Lung (tissue), 12 donors: ENCODE data around the gene OR10G7. TPM values are rescaled to one million over a fixed set of nuclear protein-coding genes. Genes with fewer than 3 reads are reported as not detected.

Source experiments
- ATAC-seq: fragments of 200-7000 bp; cut with Tn5 transposase; one replicate; pipeline ENCODE4 v1.9.1; 2020; ENCODE audit warnings: moderate number of reproducible peaks; ENCODE audit not compliant: insufficient read depth, low FRiP score
- DNase-seq, 3 donors: peaks; one replicate each; pipeline ENCODE4 v3.0.0-alpha.2; 2013 to 2017
- H3K27ac ChIP-seq, 2 donors: one replicate each; pipeline ENCODE4 v1.5.1; 2013; ENCODE audit warnings: mild to moderate bottlenecking in 2 of 2, moderate library complexity in 2 of 2, control low read depth in 1 of 2, inconsistent platforms in 1 of 2, low read depth in 1 of 2, low read length in 1 of 2
- H3K27me3 ChIP-seq, 3 donors: one replicate each; pipeline ENCODE4 v1.5.1; 2013; ENCODE audit warnings: low read length in 2 of 3; ENCODE audit not compliant: control insufficient read depth in 3 of 3, insufficient read depth in 3 of 3
- H3K36me3 ChIP-seq, 4 donors: one replicate each; pipeline ENCODE4 v1.5.1; 2013; ENCODE audit warnings: low read length in 4 of 4, mild to moderate bottlenecking in 1 of 4, moderate library complexity in 1 of 4; ENCODE audit not compliant: control insufficient read depth in 4 of 4, insufficient read depth in 4 of 4
- H3K4me1 ChIP-seq, 5 donors: one replicate each; pipeline ENCODE4 v1.5.1; 2013; ENCODE audit warnings: low read length in 5 of 5, mild to moderate bottlenecking in 2 of 5, moderate library complexity in 1 of 5; ENCODE audit not compliant: control insufficient read depth in 5 of 5, insufficient read depth in 5 of 5
- H3K4me3 ChIP-seq: one replicate; pipeline ENCODE4 v1.5.1; 2013; ENCODE audit warnings: mild to moderate bottlenecking, control low read depth, moderate library complexity
- H3K9ac ChIP-seq, 2 donors: one replicate each; pipeline ENCODE4 v1.5.1; 2013; ENCODE audit warnings: low read length in 2 of 2, control low read depth in 1 of 2; ENCODE audit not compliant: insufficient read depth in 1 of 2
- H3K9me3 ChIP-seq, 4 donors: one replicate each; pipeline ENCODE4 v1.5.1; 2013; ENCODE audit warnings: low read length in 3 of 4, mild to moderate bottlenecking in 1 of 4, moderate library complexity in 1 of 4; ENCODE audit not compliant: control insufficient read depth in 4 of 4, insufficient read depth in 3 of 4
- CTCF ChIP-seq: IDR thresholded peaks from 2 replicates; pipeline ENCODE4 v1.5.1; 2012; ENCODE audit warnings: mild to moderate bottlenecking; ENCODE audit errors: control extremely low read depth, extremely low read depth
- WGBS, 2 donors: extraction: QIAGEN DNeasy Blood & Tissue Kit; methylation state at CpG; one replicate each; pipeline ENCODE4 v1.1.7; 2013; 5-methylcytosine and 5-hydroxymethylcytosine counted together
- polyA plus RNA-seq, 2 donors: library from polyadenylated mRNA; stranded (reverse); fragments of 200-250 nt; gene quantifications; one replicate each; pipeline ENCODE4 v1.2.1, GENCODE V29; 2013
- total RNA-seq, 2 donors: library from RNA; depleted of rRNA in 1 of 2; stranded (reverse); fragments of >200 nt in 1 of 2; gene quantifications; one replicate each; pipeline ENCODE4 v1.2.1, GENCODE V29; 2014 to 2021
- donor health status: control.
- donor health status: control.
- donor health status: Bipolar disorder and iron deficiency.
- donor health status: healthy.
- donor health status: DM: yes; HTN: yes; CAD: no.

The OR10G7 gene
- total and polyA plus RNA-seq, 4 donors = not detected

GRCh38 chr11:124072147-124072546 lies 31.0 kb upstream of the OR10G7 start:
- ATAC-seq = no peak
- no peaks in the 10 kb centered on the region for H3K9me3 ChIP-seq
- no peak overlapping the region for H3K27ac ChIP-seq
- no peak overlapping the region for H3K4me3 ChIP-seq
- H3K36me3 ChIP-seq = no peaks in the 10 kb centered on the region
- H3K9ac ChIP-seq = no peak overlapping the region
- TF ChIP-seq CTCF = no peak
- WGBS, 2 donors = 84 to 95% methylated on average over 8 of the region's 8 CpGs
- peak in 1 of 3 donors; percentile 16 for DNase-seq
- peaks cover 0 to 20% (median 0%) of the 10 kb centered on the region in 5 donors for H3K4me1 ChIP-seq
- peaks cover 0 to 20% (median 4%) of the 10 kb centered on the region in 3 donors for H3K27me3 ChIP-seq

GRCh38 chr11:124071623-124071948 lies 30.5 kb upstream of the OR10G7 start:
- ATAC-seq (no peak), DNase-seq (peak in 1 of 3 donors; percentile 25)
- Histone ChIP-seq H3K4me1 (peaks cover 0 to 18% (median 0%) of the 10 kb centered on the region in 5 donors), H3K27me3 (peaks cover 0 to 20% (median 5%) of the 10 kb centered on the region in 3 donors), H3K9ac (no peak overlapping the region), H3K27ac (no peak overlapping the region), H3K36me3 (no peaks in the 10 kb centered on the region), H3K4me3 (no peak overlapping the region), H3K9me3 (no peaks in the 10 kb centered on the region)
- 37 to 81% methylated on average over 4 of the region's 4 CpGs for WGBS, 2 donors
- no peak for TF ChIP-seq CTCF

- ATAC-seq = peak; percentile 71
- peaks cover 0 to 20% (median 10%) of the 10 kb centered on the region in 3 donors for H3K27me3 ChIP-seq
- no peaks in the 10 kb centered on the region for H3K9me3 ChIP-seq
- H3K4me1 ChIP-seq = peaks cover 0 to 13% (median 0%) of the 10 kb centered on the region in 5 donors
- DNase-seq = peak; percentile 85 to 90 (median 86)
- no peak overlapping the region for H3K27ac ChIP-seq
- no peaks in the 10 kb centered on the region for H3K36me3 ChIP-seq
- no peak overlapping the region for H3K9ac ChIP-seq
- 3 to 5% methylated on average over 8 of the region's 8 CpGs for WGBS, 2 donors
- TF ChIP-seq CTCF = peak; percentile 52
- no peak overlapping the region for H3K4me3 ChIP-seq
These were observed 29.9 kb upstream of the OR10G7 start for GRCh38 chr11:124070915-124071622.
